ENCODE measurements around the gene VTI1A.

VTI1A gene

DNA sequence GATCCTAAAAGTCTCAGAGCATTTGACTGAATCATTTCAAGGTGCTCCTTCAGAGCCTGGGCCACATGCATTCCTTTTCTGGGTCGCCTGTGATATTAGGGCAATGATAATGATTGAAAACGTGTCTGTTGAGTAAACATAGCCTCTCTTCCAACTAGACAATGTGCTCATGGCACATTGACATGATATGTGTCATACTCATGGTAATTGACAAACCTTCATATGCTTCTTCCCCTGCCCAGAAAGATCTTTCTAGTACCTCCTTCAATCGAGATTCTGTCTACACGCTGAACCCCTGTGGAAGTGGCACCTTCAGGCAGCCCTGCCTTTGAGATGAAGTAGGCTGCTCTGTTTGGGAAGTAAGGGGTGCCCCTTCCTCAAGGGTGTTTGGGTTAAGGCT is 404.2 kb downstream of the VTI1A start:
- H4K20me1 ChIP-seq (ENCODE audit: insufficient read depth) = no peaks in the 10 kb centered on the region
- no peak overlapping the region for H3K4me3 ChIP-seq (IDR thresholded peaks at IDR 0.05; ENCODE audit: insufficient read depth, low read depth, low read length)
- no peak overlapping the region for H3K27ac ChIP-seq
- no peaks in the 10 kb centered on the region for H3K27me3 ChIP-seq (ENCODE audit: insufficient read depth, low read depth)
- H3K4me2 ChIP-seq = no peak overlapping the region
- no peaks in the 10 kb centered on the region for H3K4me1 ChIP-seq (ENCODE audit: low read depth, poor library complexity, severe bottlenecking)
- H3K79me2 ChIP-seq (ENCODE audit: insufficient read depth, low read depth) = no peaks in the 10 kb centered on the region
- TF ChIP-seq, protein P1, sequence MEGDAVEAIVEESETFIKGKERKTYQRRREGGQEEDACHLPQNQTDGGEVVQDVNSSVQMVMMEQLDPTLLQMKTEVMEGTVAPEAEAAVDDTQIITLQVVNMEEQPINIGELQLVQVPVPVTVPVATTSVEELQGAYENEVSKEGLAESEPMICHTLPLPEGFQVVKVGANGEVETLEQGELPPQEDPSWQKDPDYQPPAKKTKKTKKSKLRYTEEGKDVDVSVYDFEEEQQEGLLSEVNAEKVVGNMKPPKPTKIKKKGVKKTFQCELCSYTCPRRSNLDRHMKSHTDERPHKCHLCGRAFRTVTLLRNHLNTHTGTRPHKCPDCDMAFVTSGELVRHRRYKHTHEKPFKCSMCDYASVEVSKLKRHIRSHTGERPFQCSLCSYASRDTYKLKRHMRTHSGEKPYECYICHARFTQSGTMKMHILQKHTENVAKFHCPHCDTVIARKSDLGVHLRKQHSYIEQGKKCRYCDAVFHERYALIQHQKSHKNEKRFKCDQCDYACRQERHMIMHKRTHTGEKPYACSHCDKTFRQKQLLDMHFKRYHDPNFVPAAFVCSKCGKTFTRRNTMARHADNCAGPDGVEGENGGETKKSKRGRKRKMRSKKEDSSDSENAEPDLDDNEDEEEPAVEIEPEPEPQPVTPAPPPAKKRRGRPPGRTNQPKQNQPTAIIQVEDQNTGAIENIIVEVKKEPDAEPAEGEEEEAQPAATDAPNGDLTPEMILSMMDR (conservative IDR thresholded peaks at IDR 0.05; ENCODE audit: low read depth, low read length) = no peak
- H2AFZ ChIP-seq (ENCODE audit: low read depth) = no peak overlapping the region
- no peak overlapping the region for H3K9ac ChIP-seq
- no peaks in the 10 kb centered on the region for H3K36me3 ChIP-seq (ENCODE audit: insufficient read depth)

DNA sequence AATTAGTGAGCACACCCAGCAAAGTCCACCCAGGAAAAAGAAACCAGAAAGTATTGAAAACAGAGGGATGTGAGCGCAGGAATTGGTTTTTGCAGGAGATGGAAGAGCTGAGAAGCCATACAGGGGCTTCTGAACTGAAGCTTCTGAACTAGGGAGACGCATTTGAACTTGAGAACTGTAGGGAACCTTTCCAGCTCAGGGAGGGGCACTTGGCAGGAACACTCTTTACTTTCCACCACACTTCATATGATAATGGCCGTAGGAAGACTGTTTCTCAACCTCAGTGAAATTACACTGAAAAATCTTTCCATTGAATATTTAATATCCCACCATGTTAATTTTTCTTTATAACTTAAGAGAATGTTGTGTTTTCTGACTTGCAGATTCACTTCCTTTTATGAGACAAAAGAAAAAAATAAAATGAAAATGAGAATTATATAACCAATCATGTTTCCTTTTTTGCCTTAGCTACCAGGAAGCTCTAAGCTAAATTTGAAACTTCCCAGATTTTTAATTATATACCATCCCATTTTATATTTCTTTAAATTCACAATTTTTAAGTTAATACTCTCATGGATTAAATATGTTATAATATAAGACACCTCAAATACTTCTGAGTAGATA is 404.7 kb downstream of the VTI1A start:
- Histone ChIP-seq H3K27me3 (ENCODE audit: insufficient read depth, low read depth) (no peaks in the 10 kb centered on the region), H3K4me2 (no peak overlapping the region), H3K4me3 (IDR thresholded peaks at IDR 0.05; ENCODE audit: insufficient read depth, low read depth, low read length) (no peak overlapping the region), H3K79me2 (ENCODE audit: insufficient read depth, low read depth) (no peaks in the 10 kb centered on the region), H2AFZ (ENCODE audit: low read depth) (no peak overlapping the region), H3K36me3 (ENCODE audit: insufficient read depth) (no peaks in the 10 kb centered on the region), H3K9ac (no peak overlapping the region), H3K27ac (no peak overlapping the region), H3K4me1 (ENCODE audit: low read depth, poor library complexity, severe bottlenecking) (no peaks in the 10 kb centered on the region), H4K20me1 (ENCODE audit: insufficient read depth) (no peaks in the 10 kb centered on the region)
- TF ChIP-seq, protein P1 (conservative IDR thresholded peaks at IDR 0.05; ENCODE audit: low read depth, low read length) = no peak

DNA sequence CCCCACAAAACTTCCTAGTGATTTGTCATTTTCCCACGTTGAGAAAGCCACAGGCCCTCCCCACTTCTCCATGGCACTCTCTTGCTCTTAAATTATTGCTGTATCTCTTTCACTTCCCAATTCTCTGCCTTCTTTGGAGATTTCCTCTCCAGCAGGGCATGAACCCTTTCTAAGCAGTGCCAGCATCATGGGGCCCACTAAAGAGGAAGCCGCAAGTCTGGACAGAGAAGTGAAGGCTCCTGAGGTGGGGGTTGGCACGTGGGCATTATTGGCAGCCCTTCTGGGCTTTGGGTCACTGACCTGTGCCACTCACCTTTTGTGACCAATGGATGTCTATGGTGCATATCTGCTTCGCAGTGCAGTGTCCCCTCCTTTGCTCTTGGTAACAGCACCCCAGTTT is 405.3 kb downstream of the VTI1A start:
- H3K4me1 ChIP-seq (ENCODE audit: low read depth, poor library complexity, severe bottlenecking) = no peaks in the 10 kb centered on the region
- no peaks in the 10 kb centered on the region for H4K20me1 ChIP-seq (ENCODE audit: insufficient read depth)
- H3K9ac ChIP-seq = no peak overlapping the region
- no peak overlapping the region for H2AFZ ChIP-seq (ENCODE audit: low read depth)
- H3K36me3 ChIP-seq (ENCODE audit: insufficient read depth) = no peaks in the 10 kb centered on the region
- H3K27ac ChIP-seq = no peak overlapping the region
- no peaks in the 10 kb centered on the region for H3K79me2 ChIP-seq (ENCODE audit: insufficient read depth, low read depth)
- H3K27me3 ChIP-seq (ENCODE audit: insufficient read depth, low read depth) = no peaks in the 10 kb centered on the region
- TF ChIP-seq, protein P1 (conservative IDR thresholded peaks at IDR 0.05; ENCODE audit: low read depth, low read length) = no peak
- H3K4me3 ChIP-seq (IDR thresholded peaks at IDR 0.05; ENCODE audit: insufficient read depth, low read depth, low read length) = no peak overlapping the region
- no peak overlapping the region for H3K4me2 ChIP-seq

DNA sequence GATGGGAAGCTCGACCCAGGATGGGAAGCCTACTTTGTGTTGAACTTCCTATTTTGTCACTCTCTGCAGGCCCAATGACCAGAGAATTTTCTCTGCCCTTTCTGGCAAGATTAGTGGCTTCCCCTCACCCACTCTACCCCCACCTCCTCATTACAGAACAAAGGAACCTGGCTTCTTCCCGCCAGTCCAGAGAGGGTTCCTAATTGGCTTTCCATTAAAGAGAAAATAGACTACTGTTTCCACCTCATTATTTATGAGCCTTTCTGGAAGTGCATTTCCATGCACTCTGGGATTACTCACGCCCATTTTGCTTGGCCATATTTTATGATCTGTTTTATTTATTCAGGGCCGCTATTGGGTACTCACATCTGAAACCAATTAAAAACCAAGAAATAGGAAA is 408.1 kb downstream of the VTI1A start:
- Histone ChIP-seq H3K4me1 (ENCODE audit: low read depth, poor library complexity, severe bottlenecking) (no peaks in the 10 kb centered on the region), H3K9ac (no peak overlapping the region), H3K27ac (no peak overlapping the region), H3K36me3 (ENCODE audit: insufficient read depth) (no peaks in the 10 kb centered on the region), H3K4me2 (no peak overlapping the region), H3K4me3 (IDR thresholded peaks at IDR 0.05; ENCODE audit: insufficient read depth, low read depth, low read length) (no peak overlapping the region), H4K20me1 (ENCODE audit: insufficient read depth) (no peaks in the 10 kb centered on the region), H3K79me2 (ENCODE audit: insufficient read depth, low read depth) (no peaks in the 10 kb centered on the region), H2AFZ (ENCODE audit: low read depth) (no peak overlapping the region), H3K27me3 (ENCODE audit: insufficient read depth, low read depth) (no peaks in the 10 kb centered on the region)
- TF ChIP-seq, protein P1 (conservative IDR thresholded peaks at IDR 0.05; ENCODE audit: low read depth, low read length) = no peak
